Heart right ventricle (tissue), 16 donors: ENCODE data around the gene VTI1A. TPM values are rescaled to one million over a fixed set of nuclear protein-coding genes. Genes with fewer than 3 reads are reported as not detected.

ENCODE experiments used
- ATAC-seq, 8 donors: fragments of 200-7000 bp; cut with Tn5 transposase; one replicate each; pipeline ENCODE4 v1.9.1; 2020; ENCODE audit warnings: mild to moderate bottlenecking in 8 of 8, moderate library complexity in 8 of 8, moderate number of reproducible peaks in 1 of 8
- DNase-seq, 2 donors: peaks; one replicate each; pipeline ENCODE4 v3.0.0-alpha.2; 2020
- H3K27ac ChIP-seq, 10 donors: fragments of 200-600 bp; sonication (generic) in 2 of 10; one replicate each; pipeline versions ENCODE4 v1.5.0 to v1.8.0; 2020 to 2022; ENCODE audit warnings: mild to moderate bottlenecking in 3 of 10
- H3K27me3 ChIP-seq, 7 donors: fragments of 200-600 bp; one replicate each; pipeline ENCODE4 v1.8.0; 2021 to 2022; ENCODE audit warnings: mild to moderate bottlenecking in 2 of 7
- H3K36me3 ChIP-seq, 9 donors: fragments of 200-600 bp; sonication (generic) in 1 of 9; one replicate each; pipeline versions ENCODE4 v1.5.0 to v1.8.0; 2020 to 2022; ENCODE audit warnings: mild to moderate bottlenecking in 2 of 9
- H3K4me1 ChIP-seq, 9 donors: fragments of 200-600 bp; sonication (generic) in 1 of 9; one replicate each; pipeline versions ENCODE4 v1.5.0 to v1.8.0; 2020 to 2022; ENCODE audit warnings: mild to moderate bottlenecking in 4 of 9
- H3K4me3 ChIP-seq, 10 donors: fragments of 200-600 bp; sonication (generic) in 2 of 10; one replicate each; pipeline versions ENCODE4 v1.5.0 to v1.8.0; 2020 to 2022; ENCODE audit warnings: mild to moderate bottlenecking in 7 of 10, moderate library complexity in 2 of 10
- H3K9me3 ChIP-seq, 11 donors: fragments of 200-600 bp in 10 of 11; sonication (generic) in 2 of 11; one replicate each; pipeline versions ENCODE4 v1.5.0 to v1.8.0; 2013 to 2022; ENCODE audit warnings: mild to moderate bottlenecking in 2 of 11, control low read depth in 1 of 11, moderate library complexity in 1 of 11
- WGBS, 2 donors: extraction: QIAGEN DNeasy Blood & Tissue Kit; methylation state at CpG; one replicate each; pipeline ENCODE4 v1.1.7; 2013; ENCODE audit warnings: inconsistent platforms in 1 of 2; 5-methylcytosine and 5-hydroxymethylcytosine counted together
- intact Hi-C, 10 donors: fragments of 100-400 bp; cut with DNase I; formaldehyde crosslinking; loops; one replicate each; pipeline versions ENCODE4 v1.11.1 to v1.14.2; 2022
- polyA plus RNA-seq, 2 donors: library from polyadenylated mRNA; stranded (reverse); fragments of 200-250 nt; gene quantifications; one replicate each; pipeline ENCODE4 v1.2.3, GENCODE V29; 2013
- total RNA-seq, 10 donors: library from RNA; stranded (reverse); fragmentation: NEBNext Ultra II Directional in 3 of 10; extraction: Animal tissue kit (Norgen Biotek cat#: 25700) in 3 of 10; gene quantifications; one replicate each; pipeline versions ENCODE4 v1.2.1 to v1.2.4, GENCODE V29; 2021 to 2023
- TF ChIP-seq, protein P1 (sequence below), 9 donors: fragments of 200-600 bp; sonication (generic) in 2 of 9; IDR thresholded peaks; one replicate each; pipeline versions ENCODE4 v1.5.0 to v1.8.0; 2021 to 2022; ENCODE audit warnings: antibody characterized with exemption in 9 of 9, mild to moderate bottlenecking in 5 of 9, moderate library complexity in 1 of 9
- donor health status: Arrhythmogenic right ventricular cardiomyopathy.
- donor health status: ischemic (EF 13 %, LVEDD 7.1; RV severe dilation, severe dysfunction).
- donor health status: healthy with polysubstance abuse.
- donor health status: DM: no; HTN: yes; CAD: no.
- donor health status: DM: no; HTN: no; CAD: no.
- donor health status: ischemic (EF 25% LVEDD 6.9; RV normal size, moderate dysfunction).
- donor health status: ischemic (EF 25% LVEDD 5.7; RV mildly dilated, moderate dysfunction).
- donor health status: healthy.
- donor health status: DM: yes; HTN: yes; CAD: no.
- donor health status: Ischemic cardiomyopathy.
- donor health status: ischemic (EF 35%, LVEDD 5.7; RV mildly dilated, moderate dysfunction).
- donor health status: nonischemic (EF 11% LVEDD 7.7; RV severe dilation, severe dysfunction).
- donor health status: DM: yes; HTN: yes; CAD: no.
- donor health status: PGD.
- donor health status: ischemic (EF 29% LVEDD 5.4; RV normal size, mild dysfunction).
- donor health status: nonischemic (EF 23%, LVEDD 6.1; RV moderate dilation, normal function).

VTI1A gene
- total and polyA plus RNA-seq, 12 donors = 6.2 to 24.5 (median 20.6) TPM

DNA sequence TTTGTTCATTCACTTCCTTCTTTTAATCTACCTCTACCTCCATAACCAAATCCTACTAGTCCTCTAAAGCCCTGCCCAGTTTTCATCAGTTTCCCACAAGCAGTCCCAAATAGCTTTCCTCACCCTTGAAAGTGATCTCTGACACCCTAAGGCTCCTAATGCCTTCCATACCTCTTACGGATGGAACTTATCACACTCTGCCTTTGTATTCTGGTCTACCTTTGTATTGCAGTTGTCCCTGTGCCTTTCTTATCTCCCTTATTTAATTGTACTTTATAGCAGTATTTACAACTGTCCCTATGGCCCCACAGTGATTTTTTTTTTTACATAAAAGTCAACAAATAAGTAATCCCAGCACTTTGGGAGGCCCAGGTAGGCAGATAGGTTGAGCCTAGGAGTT lies 39.3 kb upstream of the VTI1A start:
- DNase-seq = no peak
- no peak overlapping the region for H3K4me3 ChIP-seq
- WGBS, 2 donors = 61 to 87% methylated on average over 1 of the region's 1 CpG
- H3K36me3 ChIP-seq = peaks cover 0 to 98% (median 12%) of the 10 kb centered on the region in 9 donors
- intact Hi-C loops = no loop called here
- no peaks in the 10 kb centered on the region for H3K27me3 ChIP-seq
- no peak overlapping the region for H3K27ac ChIP-seq
- H3K9me3 ChIP-seq = no peaks in the 10 kb centered on the region
- no peak for ATAC-seq
- no peaks in the 10 kb centered on the region for H3K4me1 ChIP-seq
- TF ChIP-seq, protein P1, sequence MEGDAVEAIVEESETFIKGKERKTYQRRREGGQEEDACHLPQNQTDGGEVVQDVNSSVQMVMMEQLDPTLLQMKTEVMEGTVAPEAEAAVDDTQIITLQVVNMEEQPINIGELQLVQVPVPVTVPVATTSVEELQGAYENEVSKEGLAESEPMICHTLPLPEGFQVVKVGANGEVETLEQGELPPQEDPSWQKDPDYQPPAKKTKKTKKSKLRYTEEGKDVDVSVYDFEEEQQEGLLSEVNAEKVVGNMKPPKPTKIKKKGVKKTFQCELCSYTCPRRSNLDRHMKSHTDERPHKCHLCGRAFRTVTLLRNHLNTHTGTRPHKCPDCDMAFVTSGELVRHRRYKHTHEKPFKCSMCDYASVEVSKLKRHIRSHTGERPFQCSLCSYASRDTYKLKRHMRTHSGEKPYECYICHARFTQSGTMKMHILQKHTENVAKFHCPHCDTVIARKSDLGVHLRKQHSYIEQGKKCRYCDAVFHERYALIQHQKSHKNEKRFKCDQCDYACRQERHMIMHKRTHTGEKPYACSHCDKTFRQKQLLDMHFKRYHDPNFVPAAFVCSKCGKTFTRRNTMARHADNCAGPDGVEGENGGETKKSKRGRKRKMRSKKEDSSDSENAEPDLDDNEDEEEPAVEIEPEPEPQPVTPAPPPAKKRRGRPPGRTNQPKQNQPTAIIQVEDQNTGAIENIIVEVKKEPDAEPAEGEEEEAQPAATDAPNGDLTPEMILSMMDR (IDR thresholded peaks at IDR 0.05) = no peak

DNA sequence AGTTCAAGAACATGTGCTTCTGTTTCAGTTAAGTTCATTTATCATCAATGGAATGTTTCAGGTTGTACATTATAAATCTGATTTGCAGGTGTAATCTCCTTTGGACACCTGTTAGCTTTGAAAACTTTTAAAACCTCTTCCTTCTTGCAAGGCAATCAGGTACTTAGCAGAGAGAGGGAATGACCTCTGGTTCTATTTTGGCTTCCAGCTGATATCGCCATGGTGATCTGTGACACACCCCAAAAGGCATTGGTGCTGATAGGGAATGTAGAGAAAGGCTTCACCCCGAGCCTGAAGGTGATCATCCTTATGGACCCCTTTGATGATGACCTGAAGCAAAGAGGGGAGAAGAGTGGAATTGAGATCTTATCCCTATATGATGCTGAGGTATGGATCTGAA lies 37.7 kb upstream of the VTI1A start:
- intact Hi-C loops = no loop called here
- WGBS, 2 donors = 58 to 72% methylated on average over 2 of the region's 2 CpGs
- ATAC-seq (no peak), DNase-seq (no peak)
- peaks cover 0 to 98% (median 8%) of the 10 kb centered on the region in 9 donors for H3K36me3 ChIP-seq
- H3K4me3 ChIP-seq = no peak overlapping the region
- no peaks in the 10 kb centered on the region for H3K9me3 ChIP-seq
- no peaks in the 10 kb centered on the region for H3K27me3 ChIP-seq
- H3K27ac ChIP-seq = no peak overlapping the region
- H3K4me1 ChIP-seq = no peaks in the 10 kb centered on the region
- TF ChIP-seq, protein P1 (IDR thresholded peaks at IDR 0.05) = no peak

DNA sequence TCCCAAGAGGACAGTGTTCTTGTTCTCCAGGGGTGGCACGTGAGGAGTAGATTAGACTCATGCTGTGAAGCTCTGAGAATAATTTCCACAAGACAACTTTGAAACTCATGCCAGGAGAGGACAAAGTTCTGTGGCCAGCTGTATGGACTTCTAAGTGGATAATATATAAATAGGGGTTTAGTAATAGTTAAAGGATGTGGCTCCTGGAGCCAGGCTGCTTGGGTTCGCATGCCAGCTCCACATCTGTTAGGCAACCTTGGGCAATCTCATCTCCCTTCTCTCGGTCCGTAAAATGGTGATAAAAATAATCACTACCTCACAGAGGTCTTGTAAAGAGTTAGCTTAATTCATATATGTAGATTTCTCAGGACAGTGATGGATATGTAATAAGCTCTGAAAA lies 37.3 kb upstream of the VTI1A start:
- Histone ChIP-seq H3K4me1 (no peaks in the 10 kb centered on the region), H3K9me3 (no peaks in the 10 kb centered on the region), H3K27me3 (no peaks in the 10 kb centered on the region), H3K4me3 (no peak overlapping the region), H3K36me3 (peaks cover 0 to 98% (median 8%) of the 10 kb centered on the region in 9 donors), H3K27ac (no peak overlapping the region)
- TF ChIP-seq, protein P1 (IDR thresholded peaks at IDR 0.05) = no peak
- intact Hi-C loops = no loop called here
- ATAC-seq (peak in 1 of 8 donors; percentile 37), DNase-seq (no peak)
- 50 to 65% methylated on average over 4 of the region's 4 CpGs for WGBS, 2 donors

GRCh38 chr10:112412696-112413095 lies 34.3 kb upstream of the VTI1A start:
- no peaks in the 10 kb centered on the region for H3K27me3 ChIP-seq
- 89 to 93% methylated on average over 2 of the region's 2 CpGs for WGBS, 2 donors
- H3K27ac ChIP-seq = no peak overlapping the region
- DNase-seq (no peak), ATAC-seq (no peak)
- no peak overlapping the region for H3K4me3 ChIP-seq
- no peaks in the 10 kb centered on the region for H3K9me3 ChIP-seq
- H3K36me3 ChIP-seq = peaks cover 0 to 99% (median 5%) of the 10 kb centered on the region in 9 donors
- intact Hi-C loops = no loop called here
- TF ChIP-seq, protein P1 (IDR thresholded peaks at IDR 0.05) = no peak
- H3K4me1 ChIP-seq = no peaks in the 10 kb centered on the region
